Endothelial cell of umbilical vein (primary cell): Measurements from ENCODE around the gene SLC36A4. TPM values are rescaled to one million over a fixed set of nuclear protein-coding genes. Genes with fewer than 3 reads are reported as not detected.
A peak's percentile ranks its signal among the peaks of the same experiment; 100 is the strongest.
"Not testable (repeated sequence)": the region's sequence is repeated elsewhere in the genome, so short reads cannot be mapped to it uniquely, and the experiment has no call there.

Experiments
- Bru-seq: library from RNA; stranded (reverse); fragments of 400-500 nt; gene quantifications from one replicate; lab custom pipeline; 2021; lab: Mats Ljungman, UMichigan
- BruChase-seq, 2 experiments: library from RNA; stranded (reverse); fragments of 400-500 nt; gene quantifications; one replicate each; lab custom pipeline; 2021; lab: Mats Ljungman, UMichigan
- BruUV-seq: library from RNA; stranded (reverse); fragments of 400-500 nt; replicated peaks from 2 replicates; lab custom pipeline; 2021; lab: Mats Ljungman, UMichigan
- CTCF ChIA-PET: fragments of 300-600, 350-600 bp; sonication (Branson Sonifier 250); formaldehyde crosslinking; loops from one replicate; lab custom pipeline; 2021; ENCODE audit warnings: antibody characterized with exemption, inconsistent platforms; lab: Charles Lee
- POLR2A ChIA-PET: fragments of 300-600, 350-600 bp; sonication (Branson Sonifier 250); formaldehyde crosslinking; loops from one replicate; lab custom pipeline; 2021; ENCODE audit warnings: antibody characterized with exemption, inconsistent platforms; lab: Charles Lee
- DNase-seq: peaks from one replicate; pipeline ENCODE4 v3.0.0-alpha.2; 2011; ENCODE audit warnings: low read depth, low spot score
- FAIRE-seq: peaks from 2 replicates; lab custom pipeline; 2011; peaks lifted over from hg19 to GRCh38; lab: Jason Lieb, UNC
- H2AFZ ChIP-seq: 2 replicates; pipeline ENCODE4 v1.6.0; 2012; ENCODE audit warnings: low read depth, low read length, control low read depth, inconsistent platforms
- H3K27ac ChIP-seq: 2 replicates; pipeline ENCODE4 v1.5.1; 2011; ENCODE audit warnings: low read depth, mild to moderate bottlenecking, control low read depth, low read length, moderate library complexity; ENCODE audit not compliant: insufficient read depth
- H3K27me3 ChIP-seq, 2 experiments: 2 replicates each; pipeline versions ENCODE4 v1.6.0 to v1.6.1; 2011; ENCODE audit warnings: low read length in 2 of 2, mixed read lengths in 1 of 2; ENCODE audit not compliant: control insufficient read depth in 2 of 2, insufficient read depth in 2 of 2
- H3K36me3 ChIP-seq, 2 experiments: 2 replicates in 1 of 2; 3 replicates in 1 of 2; pipeline ENCODE4 v1.5.1; 2011; ENCODE audit warnings: low read length in 2 of 2, mild to moderate bottlenecking in 1 of 2, moderate library complexity in 1 of 2; ENCODE audit not compliant: control insufficient read depth in 2 of 2, insufficient read depth in 2 of 2; ENCODE audit errors: extremely low read depth in 1 of 2
- H3K4me1 ChIP-seq: 3 replicates; pipeline ENCODE4 v1.5.1; 2011; ENCODE audit warnings: mild to moderate bottlenecking, low read length; ENCODE audit not compliant: control insufficient read depth, insufficient read depth; ENCODE audit errors: extremely low read depth
- H3K4me2 ChIP-seq: 2 replicates; pipeline ENCODE4 v1.6.1; 2011; ENCODE audit warnings: low read length, control low read depth, mixed read lengths; ENCODE audit not compliant: insufficient read depth
- H3K4me3 ChIP-seq, 3 experiments: fragments of 200-600 bp in 1 of 3; sonication (generic), shearing (Covaris generic) in 1 of 3; replicated peaks in 1 of 3; 2 replicates each; pipeline ENCODE4 v1.5.1; 2011 to 2016; ENCODE audit warnings: control low read depth in 3 of 3, low read length in 3 of 3, mild to moderate bottlenecking in 2 of 3, inconsistent platforms in 1 of 3, low read depth in 1 of 3, moderate library complexity in 1 of 3; ENCODE audit not compliant: insufficient read depth in 1 of 3
- H3K79me2 ChIP-seq: 2 replicates; pipeline ENCODE4 v1.6.0; 2012; ENCODE audit warnings: low read length, inconsistent platforms; ENCODE audit not compliant: control insufficient read depth, insufficient read depth
- H3K9ac ChIP-seq: replicated peaks from 2 replicates; pipeline ENCODE3; 2011; ENCODE audit warnings: low read length, control low read depth; ENCODE audit not compliant: insufficient read depth; ENCODE audit errors: extremely low read depth
- H3K9me1 ChIP-seq: replicated peaks from 3 replicates; pipeline ENCODE4 v1.6.0; 2011; ENCODE audit warnings: mild to moderate bottlenecking, low read length; ENCODE audit not compliant: control insufficient read depth, insufficient read depth; ENCODE audit errors: extremely low read depth
- H3K9me3 ChIP-seq: replicated peaks from 2 replicates; pipeline ENCODE4 v1.5.1; 2012; ENCODE audit warnings: low read length, inconsistent platforms; ENCODE audit not compliant: control insufficient read depth, insufficient read depth
- H4K20me1 ChIP-seq: replicated peaks from 2 replicates; pipeline ENCODE3; 2011; ENCODE audit warnings: mild to moderate bottlenecking, low read length; ENCODE audit not compliant: control insufficient read depth, insufficient read depth; ENCODE audit errors: extremely low read depth
- EZH2 ChIP-seq: IDR thresholded peaks from 2 replicates; pipeline ENCODE4 v1.6.1; 2012; ENCODE audit warnings: borderline replicate concordance, low read depth, mild to moderate bottlenecking, moderate library complexity, low read length, inconsistent platforms; ENCODE audit not compliant: severe bottlenecking
- FOS ChIP-seq: IDR thresholded peaks from 2 replicates; pipeline ENCODE4 v1.6.1; 2011; ENCODE audit warnings: mild to moderate bottlenecking, low read length, moderate library complexity, borderline replicate concordance; ENCODE audit not compliant: insufficient read depth
- GATA2 ChIP-seq: IDR thresholded peaks from 2 replicates; pipeline ENCODE4 v1.7.0; 2011; ENCODE audit warnings: low read depth, mild to moderate bottlenecking, moderate library complexity, mixed read lengths, low read length; ENCODE audit not compliant: insufficient read length, insufficient read depth
- JUN ChIP-seq: IDR thresholded peaks from 2 replicates; pipeline ENCODE4 v1.6.1; 2011; ENCODE audit warnings: borderline replicate concordance, low read depth; ENCODE audit not compliant: insufficient read length, insufficient read depth
- MYC ChIP-seq: IDR thresholded peaks from one replicate; pipeline ENCODE4 v1.6.1; 2011; ENCODE audit warnings: mild to moderate bottlenecking, low read depth, low read length
- POLR2A ChIP-seq: IDR thresholded peaks from 2 replicates; pipeline ENCODE4 v1.6.1; 2012; ENCODE audit warnings: low read depth, mild to moderate bottlenecking, control low read depth, low read length
- POLR2AphosphoS5 ChIP-seq: IDR thresholded peaks from 2 replicates; pipeline ENCODE4 v1.6.1; 2012; ENCODE audit warnings: low read depth, mild to moderate bottlenecking, control low read depth, low read length, moderate library complexity; ENCODE audit not compliant: insufficient read depth
- dilution Hi-C: fragments of 300-500 bp; cut with MboI; formaldehyde crosslinking; loops from one replicate; pipeline ENCODE4 v1.15.0; 2019; ENCODE audit warnings: low sequenced_read_pairs; ENCODE audit not compliant: extremely low pct_ligation_motif_present
- intact Hi-C: fragments of 100-400 bp; cut with micrococcal nuclease; formaldehyde crosslinking; loops from one replicate; pipeline ENCODE4 v1.10.0; 2022
- long read RNA-seq: library from polyadenylated mRNA; stranded (forward); transcript quantifications from one replicate; pipeline ENCODE4 v2.0.0, GENCODE V29; 2021
- polyA minus RNA-seq, 3 experiments: library from RNA; depleted of rRNA, polyadenylated mRNA; stranded (reverse); fragments of >200 nt; gene quantifications; 1 replicate in 1 of 3; 2 replicates in 2 of 3; pipeline ENCODE4 v1.2.3, GENCODE V29; 2011
- polyA plus RNA-seq, 4 experiments: library from polyadenylated mRNA; depleted of rRNA in 3 of 4; stranded (reverse) in 3 of 4; unstranded in 1 of 4; fragments of >200 nt; gene quantifications; 2 replicates each; pipeline versions ENCODE4 v1.2.1 to v1.2.3, GENCODE V29; 2011 to 2012; ENCODE audit warnings: missing spikeins in 1 of 4
- total RNA-seq: library from RNA; stranded (reverse); gene quantifications from 2 replicates; pipeline ENCODE4 v1.2.3, GENCODE V29; 2021
- TF ChIP-seq, protein P1 (sequence below), 2 donors: IDR thresholded peaks; 1 replicate in 1 of 2; 2 replicates in 1 of 2; pipeline ENCODE4 v1.5.1; 2011; ENCODE audit warnings: low read length in 2 of 2, mild to moderate bottlenecking in 2 of 2, moderate library complexity in 2 of 2, control low read depth in 1 of 2, inconsistent platforms in 1 of 2, low read depth in 1 of 2; ENCODE audit not compliant: insufficient read depth in 1 of 2; ENCODE audit errors: extremely low read depth in 1 of 2
- TF ChIP-seq, protein P2 (sequence below): IDR thresholded peaks from 2 replicates; pipeline ENCODE4 v1.6.1; 2011; ENCODE audit not compliant: insufficient read depth, insufficient read length

SLC36A4 gene
- total RNA-seq (16.8 and 21.7 TPM in 2 replicates), polyA plus RNA-seq (3.9 and 8.5 TPM in 2 replicates), polyA minus RNA-seq (10.3 and 16.6 TPM in 2 replicates), Bru-seq, nascent RNA (percentile 77 among the genes with signal in this experiment), BruChase-seq, experiment 1, labeled RNA remaining after a 6-hour chase (percentile 64 among the genes with signal in this experiment), BruChase-seq, experiment 2, labeled RNA remaining after a 2-hour chase (percentile 69 among the genes with signal in this experiment)
- 5.8 and 5.9 TPM in 2 replicates for polyA plus RNA-seq (2011; cell fraction: cytosol; rRNA removed)
- polyA plus RNA-seq (2011; cell fraction: nucleus; rRNA removed) = 7.8 and 9.0 TPM in 2 replicates
- polyA plus RNA-seq (2012) = 13.1 and 14.0 TPM in 2 replicates
- polyA minus RNA-seq (2011; cell fraction: cytosol; rRNA and poly(A)+ RNA removed) = 21.4 TPM
- polyA minus RNA-seq (2011; cell fraction: nucleus; rRNA and poly(A)+ RNA removed) = 21.5 and 32.6 TPM in 2 replicates
- long read RNA-seq, full-length matches to known transcripts = 22 of 35 reads
- long read RNA-seq, partial matches to known transcripts = 2 of 35 reads
- long read RNA-seq, other reads (novel, unspliced or antisense) = 11 of 35 reads

DNA sequence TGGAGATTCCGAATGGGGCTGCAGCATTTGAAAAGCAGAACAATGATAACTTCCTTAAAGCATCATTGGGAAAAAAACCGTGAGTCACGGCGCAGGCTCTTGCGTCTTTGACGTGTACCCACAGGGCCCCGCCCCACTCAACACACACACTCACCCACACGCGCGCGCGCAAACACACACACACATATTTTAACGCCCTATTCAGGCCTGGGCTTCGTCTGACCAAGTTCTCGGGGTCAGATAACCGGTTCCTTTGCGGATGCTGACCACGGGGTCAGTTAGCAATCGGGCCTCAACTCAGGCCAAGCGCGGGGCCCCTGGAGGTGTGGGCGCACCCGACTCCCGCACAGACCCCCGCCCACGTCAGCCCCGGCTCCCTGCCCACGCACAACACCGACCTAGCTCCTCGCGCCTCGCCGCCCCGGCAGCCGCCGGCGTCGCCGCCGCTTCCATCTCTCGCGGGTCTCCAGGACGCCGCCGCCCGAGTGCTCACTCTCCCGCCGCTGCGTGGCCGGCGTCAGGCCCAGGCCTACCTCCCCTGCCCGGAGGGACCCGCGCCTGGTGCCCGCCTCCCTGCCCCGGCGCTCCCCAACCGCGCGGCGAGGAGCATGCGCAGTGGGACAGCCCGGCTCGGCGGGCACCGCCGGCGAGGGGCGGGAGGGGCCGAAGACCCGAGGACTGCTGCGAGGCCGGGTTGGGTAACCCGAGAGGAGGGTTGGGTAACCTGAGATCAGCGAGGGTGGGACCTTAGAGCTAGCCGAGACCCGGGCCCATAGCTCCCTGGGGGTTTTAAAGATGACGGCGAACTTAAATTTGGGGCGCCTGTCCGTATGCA, at the start of gene SLC36A4:
Gene SLC36A4, minus strand, starts transcription at position 612 of the 835 bp plus-strand sequence. Its CDS starts 159 bp downstream, at position 453.
- Histone ChIP-seq H3K9ac (peak within 1 kb of the TSS; percentile 97), H3K4me2 (peak within 1 kb of the TSS; percentile 99), H4K20me1 (no peaks in the 10 kb centered on the region), H3K9me1 (no peaks in the 10 kb centered on the region), H3K4me1 (peaks cover 4% of the 10 kb centered on the region), H3K27me3 (peaks cover 6 to 8% of the 10 kb centered on the region in 2 experiments), H3K79me2 (peaks cover 19% of the 10 kb centered on the region), H3K27ac (peak within 1 kb of the TSS; percentile 95), H3K4me3 (peak within 1 kb of the TSS; percentile 70 to 95 (median 82)), H3K9me3 (no peaks in the 10 kb centered on the region), H2AFZ (peak within 1 kb of the TSS; percentile 93), H3K36me3 (no peaks in the 10 kb centered on the region)
- intact Hi-C loops = loop anchor here (1.0 to 5.0 kb wide), 3 partner anchors 27 to 1295 kb away; partner anchors contain the start of genes ANKRD49, MRE11 and SMCO4
- ChIA-PET POLR2A (no interaction called here), CTCF (interaction anchor here (1.0 to 1.9 kb wide), 3 partner anchors 9 to 1679 kb away, joined by 3 to 5 read pairs (median 3); no protein-coding TSS in a partner anchor)
- BruUV-seq = TSS peak; percentile 84
- FAIRE-seq (peak; percentile 82), DNase-seq (peak; percentile 96)
- peak; percentile 51 for TF ChIP-seq JUN
- no peak for TF ChIP-seq GATA2
- TF ChIP-seq, protein P1, sequence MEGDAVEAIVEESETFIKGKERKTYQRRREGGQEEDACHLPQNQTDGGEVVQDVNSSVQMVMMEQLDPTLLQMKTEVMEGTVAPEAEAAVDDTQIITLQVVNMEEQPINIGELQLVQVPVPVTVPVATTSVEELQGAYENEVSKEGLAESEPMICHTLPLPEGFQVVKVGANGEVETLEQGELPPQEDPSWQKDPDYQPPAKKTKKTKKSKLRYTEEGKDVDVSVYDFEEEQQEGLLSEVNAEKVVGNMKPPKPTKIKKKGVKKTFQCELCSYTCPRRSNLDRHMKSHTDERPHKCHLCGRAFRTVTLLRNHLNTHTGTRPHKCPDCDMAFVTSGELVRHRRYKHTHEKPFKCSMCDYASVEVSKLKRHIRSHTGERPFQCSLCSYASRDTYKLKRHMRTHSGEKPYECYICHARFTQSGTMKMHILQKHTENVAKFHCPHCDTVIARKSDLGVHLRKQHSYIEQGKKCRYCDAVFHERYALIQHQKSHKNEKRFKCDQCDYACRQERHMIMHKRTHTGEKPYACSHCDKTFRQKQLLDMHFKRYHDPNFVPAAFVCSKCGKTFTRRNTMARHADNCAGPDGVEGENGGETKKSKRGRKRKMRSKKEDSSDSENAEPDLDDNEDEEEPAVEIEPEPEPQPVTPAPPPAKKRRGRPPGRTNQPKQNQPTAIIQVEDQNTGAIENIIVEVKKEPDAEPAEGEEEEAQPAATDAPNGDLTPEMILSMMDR (IDR thresholded peaks at IDR 0.05; ENCODE audit: extremely low read depth in 1 of 2, insufficient read depth in 1 of 2, low read depth in 1 of 2, low read length in 2 of 2) = no peak
- peak; percentile 84 for TF ChIP-seq POLR2A
- no peak for TF ChIP-seq EZH2
- TF ChIP-seq, protein P2, sequence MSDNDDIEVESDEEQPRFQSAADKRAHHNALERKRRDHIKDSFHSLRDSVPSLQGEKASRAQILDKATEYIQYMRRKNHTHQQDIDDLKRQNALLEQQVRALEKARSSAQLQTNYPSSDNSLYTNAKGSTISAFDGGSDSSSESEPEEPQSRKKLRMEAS = no peak
- peak; percentile 61 for TF ChIP-seq FOS
- no peak for TF ChIP-seq MYC
- peak; percentile 37 for TF ChIP-seq POLR2AphosphoS5
- dilution Hi-C loops = no loop called here

DNA sequence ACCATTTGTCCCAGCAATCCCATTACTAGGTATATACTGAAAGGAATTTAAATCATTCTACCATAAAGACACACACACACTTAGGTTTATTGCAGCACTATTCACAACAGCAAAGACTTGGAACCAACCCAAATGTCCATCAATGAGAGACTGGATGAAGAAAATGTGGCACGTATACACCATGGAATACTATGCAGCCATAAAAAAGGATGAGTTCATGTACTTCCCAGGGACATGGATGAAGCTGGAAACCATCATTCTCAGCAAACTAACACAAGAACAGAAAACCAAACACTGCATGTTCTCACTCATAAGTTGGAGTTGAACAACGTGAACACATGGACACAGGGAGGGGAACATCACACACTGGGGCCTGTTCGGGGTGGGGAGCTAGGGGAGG, 49.0 kb upstream of the SLC36A4 start:
- H3K79me2 ChIP-seq, H3K4me3 ChIP-seq, DNase-seq, H3K27me3 ChIP-seq, H4K20me1 ChIP-seq, H3K4me1 ChIP-seq, H3K9me1 ChIP-seq, FAIRE-seq, H3K9me3 ChIP-seq, BruUV-seq, intact Hi-C loops, H2AFZ ChIP-seq, H3K36me3 ChIP-seq, POLR2A ChIA-PET, dilution Hi-C loops, H3K4me2 ChIP-seq, H3K9ac ChIP-seq, H3K27ac ChIP-seq, CTCF ChIA-PET: not testable (repeated sequence)
